Cardiac septum (tissue), 1 donor: Measurements from ENCODE around the gene ABHD14A. TPM values are rescaled to one million over a fixed set of nuclear protein-coding genes. Genes with fewer than 3 reads are reported as not detected.

Experiments used
- DNase-seq: peaks from one replicate; pipeline ENCODE4 v3.0.0-alpha.2; 2020; ENCODE audit warnings: low spot score
- intact Hi-C: fragments of 100-400 bp; cut with DNase I; formaldehyde crosslinking; loops from one replicate; pipeline ENCODE4 v1.14.0; 2022
- total RNA-seq: library from RNA; stranded (reverse); fragmentation: NEBNext Ultra II Directional; extraction: Animal tissue kit (Norgen Biotek cat#: 25700); gene quantifications from one replicate; pipeline ENCODE4 v1.2.1, GENCODE V29; 2021
- donor health status: DM: no; HTN: no; CAD: no.

ABHD14A gene
- total RNA-seq, 1 donor from 2014 or later = 12.5 TPM

- intact Hi-C loops = no loop called here
- no peak for DNase-seq
Observed at GRCh38 chr3:51968170-51968775, 6.6 kb upstream of the ABHD14A start.

DNA sequence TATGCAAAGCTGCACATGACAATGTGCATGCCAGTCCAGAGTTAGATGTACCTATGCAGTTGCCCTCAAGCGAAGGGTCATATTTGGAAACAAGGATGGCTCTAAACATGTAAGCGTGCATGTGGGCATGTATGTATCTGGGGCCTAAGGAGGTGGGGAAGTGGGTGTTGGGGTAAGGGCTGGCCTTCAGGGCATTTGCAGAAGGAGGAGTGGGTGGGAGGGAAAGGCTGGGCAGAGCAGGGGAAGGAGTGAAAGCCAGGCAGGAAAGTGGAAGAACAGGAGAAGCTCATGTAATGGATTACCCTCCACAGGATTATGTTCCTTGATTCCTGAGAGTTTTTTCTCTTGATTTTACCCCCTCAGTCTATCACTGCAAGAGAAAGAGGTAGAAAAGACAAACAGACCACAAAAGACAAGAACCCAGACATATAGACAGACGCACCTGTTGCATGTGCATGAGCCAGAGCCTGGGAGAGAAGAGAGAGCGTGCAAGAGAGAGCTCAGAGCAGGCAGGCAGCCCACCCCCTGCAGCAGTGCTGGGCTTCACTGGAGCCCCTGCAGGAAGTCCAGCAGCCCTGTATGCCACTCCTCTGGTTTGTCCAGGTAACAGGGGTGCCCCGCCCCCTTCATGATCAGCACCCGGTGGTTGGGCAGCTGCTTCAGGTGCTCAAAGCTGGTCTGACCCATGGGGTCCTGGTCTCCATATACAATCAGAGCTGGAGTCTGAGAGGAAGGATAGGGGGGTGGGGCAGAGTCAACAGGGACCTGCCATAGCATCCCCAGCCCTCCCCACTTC is 5.8 kb upstream of the ABHD14A start:
- DNase-seq = no peak

GRCh38 chr3:51969841-51970240 is 5.0 kb upstream of the ABHD14A start:
- intact Hi-C loops = no loop called here
- no peak for DNase-seq

More for the DNA sequence above, 5.8 kb upstream of the ABHD14A start:
- intact Hi-C loops = no loop called here

DNA sequence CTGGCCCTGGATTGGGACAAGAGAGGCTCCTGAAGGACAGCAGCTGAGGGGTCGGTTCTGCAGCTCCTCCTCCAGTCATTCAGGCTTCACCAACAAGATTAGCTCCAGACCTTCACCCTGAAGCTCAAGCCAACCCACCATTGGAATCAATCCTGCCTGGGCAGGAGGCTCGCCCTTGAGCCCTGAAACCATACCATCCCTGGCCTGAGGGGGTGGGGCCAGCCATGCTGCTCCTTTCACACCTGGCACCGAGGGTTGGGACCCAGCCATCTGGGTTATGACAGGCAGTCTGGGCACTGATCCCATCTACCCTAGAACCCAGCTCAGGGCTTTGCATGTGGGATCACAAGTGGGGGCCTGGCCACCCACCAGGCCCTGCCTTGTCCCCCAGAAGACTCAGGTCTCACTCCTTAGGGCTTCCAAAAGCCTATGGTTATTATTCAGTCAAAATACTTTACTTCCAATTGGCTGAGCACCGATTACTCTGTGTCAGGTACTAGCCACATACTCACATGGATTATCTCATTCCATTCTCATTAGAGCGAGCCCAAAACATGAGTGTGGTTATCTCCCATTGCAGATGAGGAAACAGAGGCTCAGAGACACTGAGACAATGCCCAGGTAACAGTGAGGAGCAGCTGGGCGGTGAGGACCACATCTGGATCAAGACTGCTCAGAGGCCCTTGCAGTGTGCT is 4.1 kb upstream of the ABHD14A start:
- DNase-seq = no peak
- intact Hi-C loops = no loop called here

- intact Hi-C loops = no loop called here
Observed at GRCh38 chr3:51971350-51971749, 3.5 kb upstream of the ABHD14A start.

GRCh38 chr3:51974277-51974962 is 444 bp upstream of the ABHD14A start:
- intact Hi-C loops = loop anchor here (1.0 kb wide), 1 partner anchor 32 kb away; the partner anchor contains the start of gene PARP3
- no peak for DNase-seq

More at GRCh38 chr3:51971350-51971749, 3.5 kb upstream of the ABHD14A start:
- no peak for DNase-seq

- no peak for DNase-seq
- intact Hi-C loops = no loop called here
Observed at GRCh38 chr3:51975852-51976549, 1.1 kb downstream of the ABHD14A start.

DNA sequence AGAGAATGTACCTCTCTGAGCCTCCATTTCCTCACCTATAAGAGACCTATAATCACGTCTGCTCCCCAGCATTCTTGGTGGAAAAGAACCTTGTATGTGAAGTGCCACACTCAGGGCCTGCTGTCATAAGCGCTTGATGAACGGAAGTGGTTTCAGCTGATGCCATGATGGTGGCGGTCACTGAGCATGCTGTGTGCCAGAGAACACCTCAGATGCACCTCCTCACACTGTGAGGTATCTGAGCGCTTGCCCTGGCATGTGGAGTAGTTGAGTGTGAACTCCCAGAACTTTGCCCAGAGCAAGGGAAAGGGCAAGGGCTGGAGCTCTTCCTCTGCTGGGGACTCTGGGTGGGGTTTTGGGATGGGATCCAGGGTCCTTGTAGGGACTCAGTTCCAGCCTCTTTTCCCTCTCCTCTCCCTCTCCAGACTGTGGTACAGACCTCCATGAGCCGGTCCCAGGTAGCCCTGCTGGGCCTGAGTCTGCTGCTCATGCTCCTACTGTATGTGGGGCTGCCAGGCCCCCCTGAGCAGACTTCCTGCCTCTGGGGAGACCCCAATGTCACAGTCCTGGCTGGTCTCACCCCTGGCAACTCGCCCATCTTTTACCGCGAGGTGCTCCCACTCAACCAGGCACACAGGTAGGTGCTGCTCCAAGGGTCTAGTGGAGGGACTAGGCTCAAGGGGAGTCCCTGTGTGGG is 2.7 kb downstream of the ABHD14A start:
- no peak for DNase-seq
- intact Hi-C loops = no loop called here

DNA sequence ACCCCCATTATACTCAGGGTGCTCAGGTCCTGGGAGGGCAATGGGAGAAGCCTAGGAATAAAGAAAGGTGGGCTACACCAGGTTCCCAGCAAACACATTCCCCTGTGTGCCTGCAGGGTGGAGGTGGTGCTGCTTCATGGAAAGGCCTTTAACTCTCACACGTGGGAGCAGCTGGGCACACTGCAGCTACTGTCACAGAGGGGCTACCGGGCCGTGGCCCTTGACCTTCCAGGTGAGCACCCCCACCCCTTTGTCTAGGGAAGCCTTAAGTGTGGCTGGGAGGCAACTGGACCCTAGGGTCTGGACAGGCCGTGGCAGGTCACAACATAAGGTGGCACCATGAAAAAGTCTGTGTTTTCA is 3.3 kb downstream of the ABHD14A start:
- no peak for DNase-seq
- intact Hi-C loops = no loop called here

DNA sequence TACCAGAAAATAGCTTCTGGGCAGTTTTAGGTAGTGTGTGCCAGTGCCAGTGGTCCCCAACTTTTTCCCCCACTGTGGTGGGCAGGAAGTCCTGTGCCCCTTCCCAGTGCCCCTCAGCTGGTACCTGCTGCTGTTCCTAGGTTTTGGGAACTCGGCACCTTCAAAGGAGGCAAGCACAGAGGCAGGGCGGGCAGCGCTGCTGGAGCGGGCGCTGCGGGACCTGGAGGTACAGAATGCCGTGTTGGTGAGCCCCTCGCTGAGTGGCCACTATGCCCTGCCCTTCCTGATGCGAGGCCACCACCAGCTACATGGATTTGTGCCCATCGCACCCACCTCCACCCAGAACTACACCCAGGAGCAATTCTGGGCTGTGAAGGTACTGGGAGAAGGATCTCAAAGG is 5.4 kb downstream of the ABHD14A start:
- intact Hi-C loops = no loop called here
- no peak for DNase-seq

- no peak for DNase-seq
- intact Hi-C loops = no loop called here
Observed at GRCh38 chr3:51982352-51982837, 7.5 kb downstream of the ABHD14A start.

GRCh38 chr3:51982838-51983577 is 8.1 kb downstream of the ABHD14A start, which contains the start of gene ACY1:
TSS of gene ACY1 (plus strand) at chr3:51983535. CDS start at chr3:51984065, 530 bp downstream.
- DNase-seq = peak; percentile 92
- intact Hi-C loops = no loop called here

GRCh38 chr3:51983578-51984268 is 8.9 kb downstream of the ABHD14A start:
- intact Hi-C loops = no loop called here
- DNase-seq = no peak

- intact Hi-C loops = no loop called here
Observed at GRCh38 chr3:51984269-51984647, 9.4 kb downstream of the ABHD14A start.

GRCh38 chr3:51985063-51985462 is 10.2 kb downstream of the ABHD14A start:
- intact Hi-C loops = no loop called here

More at GRCh38 chr3:51984269-51984647, 9.4 kb downstream of the ABHD14A start:
- DNase-seq = no peak

DNA sequence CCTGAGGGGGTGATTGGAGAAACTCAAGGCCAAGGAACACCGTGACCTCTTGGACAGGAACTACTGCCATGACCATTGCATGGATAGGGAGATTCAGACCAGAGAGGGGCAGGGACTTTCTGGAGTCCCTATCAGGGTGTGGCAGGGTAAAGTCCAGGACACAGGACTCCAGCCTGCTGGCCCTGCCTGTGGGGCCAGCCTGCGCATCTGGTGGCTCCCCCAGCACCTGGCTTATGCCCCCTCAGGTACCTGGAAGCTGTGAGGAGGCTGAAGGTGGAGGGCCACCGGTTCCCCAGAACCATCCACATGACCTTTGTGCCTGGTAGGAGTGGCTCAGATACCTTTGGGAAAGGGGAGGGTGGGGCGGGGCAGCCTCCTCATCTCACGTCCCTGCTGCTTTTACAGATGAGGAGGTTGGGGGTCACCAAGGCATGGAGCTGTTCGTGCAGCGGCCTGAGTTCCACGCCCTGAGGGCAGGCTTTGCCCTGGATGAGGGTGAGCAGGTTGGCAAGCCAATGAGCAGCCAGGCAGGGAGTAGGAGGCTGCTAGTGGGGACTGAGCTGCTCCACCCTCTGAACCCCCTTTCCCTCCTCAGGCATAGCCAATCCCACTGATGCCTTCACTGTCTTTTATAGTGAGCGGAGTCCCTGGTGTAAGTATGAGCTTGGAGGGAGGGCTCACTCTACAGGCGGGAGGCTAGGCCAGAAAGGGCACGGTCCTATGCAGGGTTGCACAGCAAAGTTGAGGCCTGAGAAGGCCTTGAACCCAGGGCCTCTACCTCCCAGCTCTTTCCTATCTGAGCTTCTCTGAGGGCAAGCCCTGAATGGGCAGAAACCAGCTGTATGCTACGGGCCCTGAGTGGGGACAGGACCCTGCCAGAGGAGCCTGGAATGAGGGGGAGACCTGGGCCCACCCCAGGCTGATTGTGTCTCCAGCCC is 11.4 kb downstream of the ABHD14A start:
- no peak for DNase-seq
- intact Hi-C loops = no loop called here

More at GRCh38 chr3:51985063-51985462, 10.2 kb downstream of the ABHD14A start:
- no peak for DNase-seq
